ENCODE measurements around the gene FHAD1. TPM values are rescaled to one million over a fixed set of nuclear protein-coding genes. Genes with fewer than 3 reads are reported as not detected.

Gene FHAD1
- total RNA-seq, 1 experiment from 2014 or later = 1.9 TPM

DNA sequence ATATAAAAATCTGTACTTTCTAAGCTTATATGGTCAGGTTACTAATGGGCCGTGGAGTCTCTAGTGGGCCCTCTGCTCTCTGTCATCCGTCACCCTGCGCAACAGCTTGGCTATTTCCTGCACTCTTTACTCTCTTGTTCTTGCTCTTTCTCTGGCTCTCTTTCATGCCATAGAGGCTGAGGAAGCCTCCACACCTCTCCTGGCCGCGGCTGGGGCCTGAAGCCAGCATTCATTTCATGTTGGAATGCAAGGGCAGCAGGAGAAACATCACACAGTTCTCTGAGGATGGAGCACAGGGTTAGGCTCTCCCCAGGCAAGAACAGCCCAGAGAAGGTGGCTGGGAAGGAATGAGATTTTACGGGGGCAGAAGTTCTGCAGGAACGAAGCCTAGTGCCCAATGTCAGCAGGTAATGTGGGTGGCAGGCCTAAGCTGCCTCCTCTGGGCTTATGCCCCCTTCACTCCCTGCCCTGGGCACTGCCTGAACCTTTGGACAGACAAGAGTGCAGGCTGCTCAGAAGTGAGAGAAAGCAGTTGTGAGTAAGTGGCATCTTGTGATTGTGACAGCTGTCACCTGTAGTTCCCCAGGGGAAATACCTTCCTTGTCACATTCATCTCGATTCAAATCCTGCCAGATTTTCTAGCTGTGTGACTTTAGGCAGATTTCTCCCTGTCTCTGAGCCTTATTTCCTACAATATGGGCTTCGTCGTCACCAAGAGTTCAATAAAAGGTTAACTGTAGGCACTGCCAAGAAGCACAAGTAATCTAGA, 3.6 kb upstream of the FHAD1 start:
- Histone ChIP-seq H3K14ac (ENCODE audit: insufficient read depth, low read length) (no peak overlapping the region), H2AK5ac (ENCODE audit: insufficient read length, low read length) (no peak overlapping the region), H3K23ac (ENCODE audit: insufficient read length, low read depth, low read length) (no peak overlapping the region), H2BK120ac (ENCODE audit: low read depth, low read length, poor library complexity, severe bottlenecking) (no peak overlapping the region), H4K8ac (replicated peaks; ENCODE audit: insufficient read length, low read depth, low read length) (no peak overlapping the region), H4K5ac (ENCODE audit: insufficient read length, low read depth, low read length) (no peak overlapping the region), H2BK5ac (ENCODE audit: insufficient read length, low read length) (no peak overlapping the region), H4K20me1 (ENCODE audit: control insufficient read depth, insufficient read depth, insufficient read length) (no peaks in the 10 kb centered on the region), H2BK20ac (ENCODE audit: low read depth, low read length, poor library complexity, severe bottlenecking) (no peak overlapping the region), H3K79me2 (ENCODE audit: insufficient read depth, low read length) (no peaks in the 10 kb centered on the region), H3K4me2 (ENCODE audit: insufficient read depth, insufficient read length, low read length) (no peak overlapping the region), H3K56ac (ENCODE audit: insufficient read length, low read depth, low read length) (no peak overlapping the region), H2BK12ac (ENCODE audit: insufficient read length, low read depth, low read length) (no peak overlapping the region), H3T11ph (ENCODE audit: low read length) (no peak overlapping the region), H3K27me3 (ENCODE audit: insufficient read depth, low read length) (0 out of 2 replicates have a peak, but pooled peaks cover 2% of the 10 kb centered on the region), H2AFZ (ENCODE audit: low read length) (no peak overlapping the region), H3K9ac (ENCODE audit: extremely low read depth, insufficient read length, low read length) (no peak overlapping the region), H2BK15ac (ENCODE audit: low read depth, low read length) (no peak overlapping the region), H3K4ac (ENCODE audit: low read depth, low read length) (no peak overlapping the region), H3K4me1 (ENCODE audit: insufficient read depth, low read length) (peaks cover 9% of the 10 kb centered on the region; the same call in 1 of the 2 replicates), H3K9me3 (ENCODE audit: control insufficient read depth, low read depth, low read length) (no peaks in the 10 kb centered on the region), H3K79me1 (ENCODE audit: insufficient read depth, low read depth, low read length, poor library complexity, severe bottlenecking) (no peaks in the 10 kb centered on the region), H4K91ac (ENCODE audit: insufficient read length, low read depth, low read length) (no peak overlapping the region), H3K23me2 (ENCODE audit: insufficient read length, low read depth, low read length, poor library complexity, severe bottlenecking) (no peaks in the 10 kb centered on the region), H3K27ac (ENCODE audit: insufficient read length, low read depth, low read length) (no peak overlapping the region), H3K18ac (ENCODE audit: insufficient read length, low read depth, low read length) (no peak overlapping the region)
- H3K27ac Mint-ChIP-seq = no peak overlapping the region
- H3K27me3 Mint-ChIP-seq (ENCODE audit: low read depth) = peaks cover 15% of the 10 kb centered on the region
- WGBS (ENCODE audit: extremely low coverage, insufficient read length, low lambda C conversion rate) = no CpG with 5 or more reads among the region's 10 CpGs
- H3K4me1 Mint-ChIP-seq = peaks cover 39 to 40% of the 10 kb centered on the region in 2 experiments
- DNase-seq = no peak
- no peaks in the 10 kb centered on the region for H3K36me3 Mint-ChIP-seq (ENCODE audit: insufficient read depth in 1 of 3, low read depth in 3 of 3)
- peaks cover 0 to 2% of the 10 kb centered on the region in 2 experiments; a peak in 1 of 5 replicates for H3K9me3 Mint-ChIP-seq
- TF ChIP-seq, protein P1, sequence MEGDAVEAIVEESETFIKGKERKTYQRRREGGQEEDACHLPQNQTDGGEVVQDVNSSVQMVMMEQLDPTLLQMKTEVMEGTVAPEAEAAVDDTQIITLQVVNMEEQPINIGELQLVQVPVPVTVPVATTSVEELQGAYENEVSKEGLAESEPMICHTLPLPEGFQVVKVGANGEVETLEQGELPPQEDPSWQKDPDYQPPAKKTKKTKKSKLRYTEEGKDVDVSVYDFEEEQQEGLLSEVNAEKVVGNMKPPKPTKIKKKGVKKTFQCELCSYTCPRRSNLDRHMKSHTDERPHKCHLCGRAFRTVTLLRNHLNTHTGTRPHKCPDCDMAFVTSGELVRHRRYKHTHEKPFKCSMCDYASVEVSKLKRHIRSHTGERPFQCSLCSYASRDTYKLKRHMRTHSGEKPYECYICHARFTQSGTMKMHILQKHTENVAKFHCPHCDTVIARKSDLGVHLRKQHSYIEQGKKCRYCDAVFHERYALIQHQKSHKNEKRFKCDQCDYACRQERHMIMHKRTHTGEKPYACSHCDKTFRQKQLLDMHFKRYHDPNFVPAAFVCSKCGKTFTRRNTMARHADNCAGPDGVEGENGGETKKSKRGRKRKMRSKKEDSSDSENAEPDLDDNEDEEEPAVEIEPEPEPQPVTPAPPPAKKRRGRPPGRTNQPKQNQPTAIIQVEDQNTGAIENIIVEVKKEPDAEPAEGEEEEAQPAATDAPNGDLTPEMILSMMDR (conservative IDR thresholded peaks at IDR 0.05) = no peak
- H3K4me3 Mint-ChIP-seq = no peak overlapping the region
